ENCODE results near the gene RAB1B. TPM values are rescaled to one million over a fixed set of nuclear protein-coding genes. Genes with fewer than 3 reads are reported as not detected.

Gene RAB1B
- total RNA-seq, 2 experiments from 2014 or later, result 146 to 150 TPM

- H3K27me3 Mint-ChIP-seq, result peaks cover 16% of the 10 kb centered on the region
- peaks cover 43% of the 10 kb centered on the region for H3K4me1 Mint-ChIP-seq
- DNase-seq, result peak; percentile 99
- peak overlapping the region; percentile 58 for H3K27ac Mint-ChIP-seq
- H3K4me3 Mint-ChIP-seq, result no peak overlapping the region
- POLR2A ChIA-PET, result interaction anchor here (0.7 to 5.5 kb wide), 4 partner anchors 13 to 139 kb away, joined by 3 to 78 read pairs (median 4); partner anchors contain the start of gene RAB1B
- CTCF ChIA-PET, result interaction anchor here (0.6 to 4.6 kb wide), 8 partner anchors 13 to 229 kb away, joined by 3 to 44 read pairs (median 4); partner anchors contain the start of gene RAB1B
- no peaks in the 10 kb centered on the region for H3K9me3 Mint-ChIP-seq
- no peaks in the 10 kb centered on the region for H3K36me3 Mint-ChIP-seq (ENCODE audit: low read depth)
Observed at GRCh38 chr11:66282468-66283455, 14.3 kb downstream of the RAB1B start.

GRCh38 chr11:66283461-66284105 is 15.1 kb downstream of the RAB1B start:
- no peak overlapping the region for H3K27ac Mint-ChIP-seq
- POLR2A ChIA-PET, result interaction anchor here (5.5 kb wide), 1 partner anchor 14 kb away, joined by 78 read pairs; the partner anchor contains the start of gene RAB1B

GRCh38 chr11:66284526-66285078 is 16.2 kb downstream of the RAB1B start:
- ChIA-PET CTCF (interaction anchor here (0.7 to 4.6 kb wide), 2 partner anchors 15 to 925 kb away, joined by 3 to 44 read pairs; partner anchors contain the start of gene RAB1B), POLR2A (no interaction called here)
- no peak for DNase-seq
- Mint-ChIP-seq H3K27me3 (peaks cover 7% of the 10 kb centered on the region), H3K36me3 (ENCODE audit: low read depth) (no peaks in the 10 kb centered on the region), H3K4me1 (peaks cover 47% of the 10 kb centered on the region), H3K4me3 (no peak overlapping the region), H3K27ac (no peak overlapping the region), H3K9me3 (no peaks in the 10 kb centered on the region)

More at GRCh38 chr11:66283461-66284105, 15.1 kb downstream of the RAB1B start:
- H3K27me3 Mint-ChIP-seq, result peaks cover 15% of the 10 kb centered on the region
- no peak overlapping the region for H3K4me3 Mint-ChIP-seq
- DNase-seq, result no peak
- no peaks in the 10 kb centered on the region for H3K36me3 Mint-ChIP-seq (ENCODE audit: low read depth)
- H3K9me3 Mint-ChIP-seq, result no peaks in the 10 kb centered on the region
- H3K4me1 Mint-ChIP-seq, result peaks cover 48% of the 10 kb centered on the region
- CTCF ChIA-PET, result interaction anchor here (0.6 to 4.6 kb wide), 5 partner anchors 14 to 230 kb away, joined by 4 to 44 read pairs (median 4); partner anchors contain the start of gene RAB1B

- CTCF ChIA-PET, result no interaction called here
- peaks cover 54% of the 10 kb centered on the region for H3K4me1 Mint-ChIP-seq
- no peak for DNase-seq
- H3K27ac Mint-ChIP-seq, result no peak overlapping the region
- H3K4me3 Mint-ChIP-seq, result no peak overlapping the region
- H3K36me3 Mint-ChIP-seq (ENCODE audit: low read depth), result no peaks in the 10 kb centered on the region
- no peaks in the 10 kb centered on the region for H3K9me3 Mint-ChIP-seq
- peaks cover 8% of the 10 kb centered on the region for H3K27me3 Mint-ChIP-seq
- POLR2A ChIA-PET, result no interaction called here
Observed at GRCh38 chr11:66285250-66285947, 17.0 kb downstream of the RAB1B start.

GRCh38 chr11:66286699-66287098 is 18.3 kb downstream of the RAB1B start:
- no peak for DNase-seq
- peak overlapping the region; percentile 45 for H3K4me3 Mint-ChIP-seq
- ChIA-PET POLR2A (interaction anchor here (1.6 kb wide), 1 partner anchor 11 kb away, joined by 3 read pairs; no protein-coding TSS in a partner anchor), CTCF (interaction anchor here (1.2 to 3.8 kb wide), 2 partner anchors 25 to 86 kb away, joined by 3 to 33 read pairs; no protein-coding TSS in a partner anchor)
- H3K27me3 Mint-ChIP-seq, result peaks cover 14% of the 10 kb centered on the region
- H3K4me1 Mint-ChIP-seq, result peaks cover 52% of the 10 kb centered on the region
- H3K9me3 Mint-ChIP-seq, result no peaks in the 10 kb centered on the region
- no peaks in the 10 kb centered on the region for H3K36me3 Mint-ChIP-seq (ENCODE audit: low read depth)
- no peak overlapping the region for H3K27ac Mint-ChIP-seq

GRCh38 chr11:66287211-66287888 is 18.9 kb downstream of the RAB1B start:
- CTCF ChIA-PET, result interaction anchor here (1.2 to 3.8 kb wide), 3 partner anchors 20 to 85 kb away, joined by 3 to 33 read pairs (median 3); no protein-coding TSS in a partner anchor
- POLR2A ChIA-PET, result interaction anchor here (1.6 to 4.4 kb wide), 5 partner anchors 8 to 67 kb away, joined by 3 to 28 read pairs (median 17); partner anchors contain the start of genes CNIH2 and RAB1B
- peak overlapping the region; percentile 10 for H3K27ac Mint-ChIP-seq
- peak overlapping the region; percentile 64 for H3K4me3 Mint-ChIP-seq
- peaks cover 14% of the 10 kb centered on the region for H3K27me3 Mint-ChIP-seq
- DNase-seq, result no peak
- H3K36me3 Mint-ChIP-seq (ENCODE audit: low read depth), result no peaks in the 10 kb centered on the region
- no peaks in the 10 kb centered on the region for H3K9me3 Mint-ChIP-seq
- peaks cover 47% of the 10 kb centered on the region for H3K4me1 Mint-ChIP-seq

- CTCF ChIA-PET, result interaction anchor here (0.7 to 3.8 kb wide), 5 partner anchors 21 to 151 kb away, joined by 3 to 33 read pairs (median 6); partner anchors contain the start of gene MRPL11
- no peaks in the 10 kb centered on the region for H3K36me3 Mint-ChIP-seq (ENCODE audit: low read depth)
- POLR2A ChIA-PET, result interaction anchor here (1.2 to 4.4 kb wide), 10 partner anchors 8 to 351 kb away, joined by 3 to 28 read pairs (median 7); partner anchors contain the start of genes BRMS1, CNIH2, RAB1B and RBM4
- H3K9me3 Mint-ChIP-seq, result no peaks in the 10 kb centered on the region
- peak overlapping the region; percentile 92 for H3K4me3 Mint-ChIP-seq
- H3K4me1 Mint-ChIP-seq, result peaks cover 45% of the 10 kb centered on the region
- no peak for DNase-seq
- H3K27me3 Mint-ChIP-seq, result peaks cover 22% of the 10 kb centered on the region
- peak overlapping the region; percentile 83 for H3K27ac Mint-ChIP-seq
Observed at GRCh38 chr11:66287889-66288670, 19.6 kb downstream of the RAB1B start.

GRCh38 chr11:66288671-66289547 is 20.5 kb downstream of the RAB1B start, which contains the start of gene YIF1A:
Gene YIF1A (minus strand): TSS chr11:66289143. CDS start chr11:66288985, 158 bp downstream.
- CTCF ChIA-PET, result interaction anchor here (0.7 to 3.8 kb wide), 10 partner anchors 8 to 349 kb away, joined by 3 to 33 read pairs (median 4); partner anchors contain the start of genes MRPL11 and RBM4
- Mint-ChIP-seq H3K4me1 (peaks cover 42% of the 10 kb centered on the region), H3K9me3 (no peaks in the 10 kb centered on the region)

GRCh38 chr11:66289548-66290329 is 21.3 kb downstream of the RAB1B start:
- CTCF ChIA-PET, result interaction anchor here (0.8 to 3.8 kb wide), 10 partner anchors 9 to 349 kb away, joined by 3 to 33 read pairs (median 4); partner anchors contain the start of genes MRPL11 and RBM4
- POLR2A ChIA-PET, result interaction anchor here (0.6 to 4.4 kb wide), 18 partner anchors 10 to 577 kb away, joined by 3 to 28 read pairs (median 4); partner anchors contain the start of genes BRMS1, CNIH2, RAB1B and RBM4
- peak overlapping the region; percentile 78 for H3K27ac Mint-ChIP-seq
- peaks cover 29% of the 10 kb centered on the region for H3K27me3 Mint-ChIP-seq
- no peaks in the 10 kb centered on the region for H3K36me3 Mint-ChIP-seq (ENCODE audit: low read depth)
- peaks cover 42% of the 10 kb centered on the region for H3K4me1 Mint-ChIP-seq
- no peaks in the 10 kb centered on the region for H3K9me3 Mint-ChIP-seq
- DNase-seq, result peak; percentile 82
- H3K4me3 Mint-ChIP-seq, result peak overlapping the region; percentile 92

More at GRCh38 chr11:66288671-66289547, 20.5 kb downstream of the RAB1B start, which contains the start of gene YIF1A:
- DNase-seq, result peak; percentile 99
- H3K27ac Mint-ChIP-seq, result peak within 1 kb of the TSS; percentile 83
- no peaks in the 10 kb centered on the region for H3K36me3 Mint-ChIP-seq (ENCODE audit: low read depth)
- POLR2A ChIA-PET, result interaction anchor here (0.6 to 4.4 kb wide), 18 partner anchors 9 to 576 kb away, joined by 3 to 28 read pairs (median 4); partner anchors contain the start of genes BRMS1, CNIH2, RAB1B and RBM4
- peak within 1 kb of the TSS; percentile 92 for H3K4me3 Mint-ChIP-seq
- H3K27me3 Mint-ChIP-seq, result peaks cover 27% of the 10 kb centered on the region

Measured in activated CD4-positive, alpha-beta memory T cell treated with anti-CD3 and anti-CD28 coated beads, Interleukin-2, amount 10 ng/mL, durations not matched to agents 7 days and 5 days (primary cell).